KMS-11 (cell line): ENCODE results near the gene ENDOU.

Experiments used
- H2AFZ ChIP-seq: fragments of 200-600 bp; sonication (generic); 2 replicates; pipeline ENCODE4 v1.6.1; 2016; ENCODE audit warnings: antibody characterized with exemption, mixed run types, low read depth
- H3K27ac ChIP-seq: fragments of 200-600 bp; sonication (generic); 2 replicates; pipeline ENCODE4 v1.6.1; 2016; ENCODE audit warnings: mild to moderate bottlenecking, mixed run types
- H3K27me3 ChIP-seq: fragments of 200-600 bp; sonication (generic); 2 replicates; pipeline ENCODE4 v1.6.1; 2017; ENCODE audit warnings: mild to moderate bottlenecking, low read depth, mixed run types, moderate library complexity; ENCODE audit not compliant: insufficient read depth
- H3K36me3 ChIP-seq: fragments of 200-600 bp; sonication (generic); 2 replicates; pipeline ENCODE4 v1.6.1; 2017; ENCODE audit warnings: mild to moderate bottlenecking, mixed run types; ENCODE audit not compliant: insufficient read depth
- H3K4me1 ChIP-seq: fragments of 200-600 bp; sonication (generic); 2 replicates; pipeline ENCODE4 v1.6.1; 2016; ENCODE audit warnings: mild to moderate bottlenecking, low read depth, mixed run types; ENCODE audit not compliant: poor library complexity, severe bottlenecking
- H3K4me2 ChIP-seq: fragments of 200-600 bp; sonication (generic); 2 replicates; pipeline ENCODE4 v1.7.0; 2016; ENCODE audit warnings: mild to moderate bottlenecking, mixed run types
- H3K4me3 ChIP-seq: fragments of 200-600 bp; sonication (generic); IDR thresholded peaks from 2 replicates; pipeline ENCODE4 v1.6.1; 2017; ENCODE audit warnings: low read depth, low read length, mixed read lengths; ENCODE audit not compliant: insufficient read depth
- H3K79me2 ChIP-seq: fragments of 200-600 bp; sonication (generic); 2 replicates; pipeline ENCODE4 v1.6.1; 2016; ENCODE audit warnings: low read depth, mixed run types; ENCODE audit not compliant: insufficient read depth
- H3K9ac ChIP-seq: fragments of 200-600 bp; sonication (generic); 2 replicates; pipeline ENCODE4 v1.6.1; 2016; ENCODE audit warnings: mild to moderate bottlenecking, mixed run types
- H4K20me1 ChIP-seq: fragments of 200-600 bp; sonication (generic); 2 replicates; pipeline ENCODE4 v1.6.1; 2016; ENCODE audit warnings: mild to moderate bottlenecking, mixed run types; ENCODE audit not compliant: insufficient read depth
- TF ChIP-seq, protein P1 (sequence below): fragments of 200-600 bp; sonication (generic); conservative IDR thresholded peaks from 2 replicates; pipeline ENCODE4 v1.6.1; 2017; ENCODE audit warnings: low read depth, mild to moderate bottlenecking, antibody characterized with exemption, low read length, moderate library complexity, mixed read lengths

The ENDOU gene

DNA sequence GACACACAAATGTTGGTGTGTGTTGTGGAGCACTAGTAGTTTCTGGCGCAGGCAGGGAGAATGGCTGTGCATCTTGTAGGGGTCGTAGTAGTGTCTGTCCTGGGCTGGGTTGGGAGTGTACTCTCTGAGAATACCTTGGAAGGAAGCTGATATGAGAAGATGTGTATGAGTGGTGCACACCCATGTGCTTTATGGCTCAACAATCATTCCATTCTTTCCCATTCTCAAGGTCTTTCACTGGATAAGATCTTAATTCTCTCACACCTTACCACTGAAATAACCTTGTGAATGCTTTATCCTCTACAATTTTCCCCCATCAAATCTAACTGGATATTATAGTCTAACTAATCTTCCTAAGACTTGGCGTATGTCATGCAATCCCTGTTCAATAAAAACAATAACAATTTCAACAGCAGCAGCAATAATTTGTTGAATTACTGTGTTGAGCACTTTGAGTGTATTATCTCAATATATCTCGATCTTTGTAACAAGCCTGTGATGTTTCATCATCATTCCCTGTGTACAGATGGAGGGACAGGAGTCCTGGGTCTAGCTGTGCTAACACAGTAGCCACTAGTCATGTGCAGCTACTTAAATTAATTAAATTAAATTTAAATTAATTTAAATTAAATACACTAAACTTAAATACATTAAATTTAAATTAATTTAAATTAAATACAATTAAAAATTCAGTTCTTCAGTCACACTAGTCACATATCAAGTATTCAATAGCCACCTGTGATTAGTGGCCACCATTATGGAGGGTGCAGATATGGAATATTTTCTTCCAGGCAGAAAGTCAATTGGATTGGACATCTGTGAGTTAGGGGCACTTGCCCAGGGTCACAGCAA, 44.2 kb upstream of the ENDOU start:
- Histone ChIP-seq H3K9ac (no peak overlapping the region), H3K4me3 (no peak overlapping the region), H3K4me2 (no peak overlapping the region), H3K4me1 (peaks cover 61% of the 10 kb centered on the region), H3K27me3 (no peaks in the 10 kb centered on the region), H3K27ac (no peak overlapping the region), H4K20me1 (no peaks in the 10 kb centered on the region), H2AFZ (no peak overlapping the region), H3K36me3 (no peaks in the 10 kb centered on the region), H3K79me2 (0 out of 2 replicates have a peak, but pooled peaks cover 6% of the 10 kb centered on the region)
- TF ChIP-seq, protein P1, sequence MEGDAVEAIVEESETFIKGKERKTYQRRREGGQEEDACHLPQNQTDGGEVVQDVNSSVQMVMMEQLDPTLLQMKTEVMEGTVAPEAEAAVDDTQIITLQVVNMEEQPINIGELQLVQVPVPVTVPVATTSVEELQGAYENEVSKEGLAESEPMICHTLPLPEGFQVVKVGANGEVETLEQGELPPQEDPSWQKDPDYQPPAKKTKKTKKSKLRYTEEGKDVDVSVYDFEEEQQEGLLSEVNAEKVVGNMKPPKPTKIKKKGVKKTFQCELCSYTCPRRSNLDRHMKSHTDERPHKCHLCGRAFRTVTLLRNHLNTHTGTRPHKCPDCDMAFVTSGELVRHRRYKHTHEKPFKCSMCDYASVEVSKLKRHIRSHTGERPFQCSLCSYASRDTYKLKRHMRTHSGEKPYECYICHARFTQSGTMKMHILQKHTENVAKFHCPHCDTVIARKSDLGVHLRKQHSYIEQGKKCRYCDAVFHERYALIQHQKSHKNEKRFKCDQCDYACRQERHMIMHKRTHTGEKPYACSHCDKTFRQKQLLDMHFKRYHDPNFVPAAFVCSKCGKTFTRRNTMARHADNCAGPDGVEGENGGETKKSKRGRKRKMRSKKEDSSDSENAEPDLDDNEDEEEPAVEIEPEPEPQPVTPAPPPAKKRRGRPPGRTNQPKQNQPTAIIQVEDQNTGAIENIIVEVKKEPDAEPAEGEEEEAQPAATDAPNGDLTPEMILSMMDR, result no peak

DNA sequence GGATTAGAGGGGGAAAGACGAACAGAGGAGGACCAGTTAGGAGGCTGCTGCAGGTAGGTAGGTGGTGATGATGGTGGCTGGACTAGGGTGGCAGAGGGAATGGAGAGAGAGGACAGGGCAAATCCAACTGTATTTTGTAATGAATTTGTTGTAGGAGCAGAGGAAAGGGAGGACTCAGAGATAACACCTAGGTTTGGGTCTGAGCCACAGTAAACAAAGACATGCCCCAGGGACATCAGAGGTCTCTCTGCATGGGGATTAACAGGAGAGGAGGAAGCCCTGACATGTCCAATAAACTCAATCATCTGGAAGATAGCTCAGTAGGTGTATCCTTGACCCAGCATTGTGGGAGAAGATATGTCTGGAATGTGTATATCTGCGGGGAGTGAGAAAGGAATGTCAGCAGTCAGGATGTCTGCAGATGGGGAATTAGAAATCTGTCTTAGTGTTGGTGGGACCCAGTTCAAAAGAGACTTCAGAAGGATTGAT, 43.1 kb upstream of the ENDOU start:
- TF ChIP-seq, protein P1, result no peak
- Histone ChIP-seq H3K4me2 (no peak overlapping the region), H3K27me3 (no peaks in the 10 kb centered on the region), H3K36me3 (no peaks in the 10 kb centered on the region), H3K9ac (no peak overlapping the region), H3K4me3 (no peak overlapping the region), H3K4me1 (peaks cover 53% of the 10 kb centered on the region), H2AFZ (no peak overlapping the region), H4K20me1 (no peaks in the 10 kb centered on the region), H3K79me2 (no peaks in the 10 kb centered on the region), H3K27ac (no peak overlapping the region)

DNA sequence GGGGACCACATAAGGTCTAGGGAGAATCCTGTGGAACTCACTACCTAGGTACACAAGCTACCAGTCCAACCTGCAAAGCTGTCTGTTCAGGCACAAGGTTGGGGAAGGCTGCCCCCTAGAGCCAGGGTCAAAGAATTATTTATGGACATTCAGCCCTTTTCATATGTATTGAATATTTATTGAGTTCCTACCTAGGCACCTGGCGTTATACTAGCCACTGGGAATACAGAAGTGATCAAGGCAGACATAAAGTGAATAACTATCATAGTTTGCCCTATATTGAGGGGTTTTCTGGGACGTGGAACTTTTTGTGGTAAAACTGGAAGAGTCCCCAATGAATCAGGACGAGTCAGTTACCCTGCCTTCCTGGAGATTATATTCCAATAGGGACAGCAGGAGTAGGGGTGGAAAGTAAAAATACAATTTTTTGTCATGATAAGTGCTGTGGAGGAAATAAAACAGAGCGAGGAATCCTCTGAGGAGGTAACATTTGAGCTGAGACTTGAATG, 42.0 kb upstream of the ENDOU start:
- Histone ChIP-seq H4K20me1 (no peaks in the 10 kb centered on the region), H3K4me2 (peak overlapping the region; percentile 57; the same call in 1 of the 2 replicates), H3K27me3 (no peaks in the 10 kb centered on the region), H3K27ac (no peak overlapping the region), H3K4me1 (peaks cover 48% of the 10 kb centered on the region), H3K36me3 (no peaks in the 10 kb centered on the region), H3K4me3 (no peak overlapping the region), H3K79me2 (no peaks in the 10 kb centered on the region), H3K9ac (no peak overlapping the region), H2AFZ (no peak overlapping the region)
- TF ChIP-seq, protein P1, result peak; percentile 83

DNA sequence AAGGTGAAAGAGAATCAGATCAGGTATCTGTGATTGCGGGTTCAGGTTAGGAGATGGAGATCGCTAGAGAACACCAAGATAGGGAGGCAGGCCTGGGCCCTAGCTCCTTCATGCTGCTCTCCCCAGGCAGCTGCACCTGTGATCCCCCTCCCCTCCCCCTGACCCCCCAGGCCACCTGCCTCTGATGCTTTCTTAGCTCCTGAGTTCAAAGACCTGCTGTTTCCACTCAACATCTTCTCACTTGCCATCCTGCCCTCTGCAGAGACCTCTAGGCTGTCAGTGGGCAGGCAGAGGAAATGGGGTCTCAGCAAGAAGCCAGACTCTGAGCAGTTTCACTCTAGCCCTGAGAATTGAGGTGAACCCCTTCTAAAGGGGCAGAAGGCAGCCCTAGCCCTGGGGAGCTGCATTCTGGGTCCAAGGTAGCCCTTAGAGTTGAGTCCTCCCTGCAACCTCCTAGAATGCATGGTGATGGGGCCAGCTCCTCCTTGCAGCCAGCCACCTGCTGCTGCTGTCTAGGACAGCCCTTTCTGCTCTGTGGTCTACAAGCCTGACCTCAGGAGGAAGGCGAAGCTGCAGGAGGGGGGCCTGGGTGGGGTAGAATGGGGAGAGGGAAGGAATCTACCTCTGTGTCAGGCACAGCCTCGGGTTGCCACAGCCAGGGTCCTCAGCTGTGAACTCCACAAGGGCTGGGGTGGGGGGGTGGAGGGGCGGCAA, 41.4 kb upstream of the ENDOU start:
- Histone ChIP-seq H4K20me1 (no peaks in the 10 kb centered on the region), H3K36me3 (no peaks in the 10 kb centered on the region), H3K4me3 (no peak overlapping the region), H3K79me2 (no peaks in the 10 kb centered on the region), H3K27ac (peak overlapping the region; percentile 39; the same call in 1 of the 2 replicates), H3K4me2 (peak overlapping the region; percentile 57; the same call in 1 of the 2 replicates), H3K27me3 (no peaks in the 10 kb centered on the region), H3K9ac (no peak overlapping the region), H2AFZ (no peak overlapping the region), H3K4me1 (peaks cover 43% of the 10 kb centered on the region)
- TF ChIP-seq, protein P1, result no peak
